Measurements from ENCODE around the gene RECQL5. TPM values are rescaled to one million over a fixed set of nuclear protein-coding genes. Genes with fewer than 3 reads are reported as not detected.
A peak's percentile ranks its signal among the peaks of the same experiment; 100 is the strongest.

RECQL5 gene
- total and polyA plus RNA-seq, 12 donors = 11.2 to 188 (median 32.9) TPM

- no peak for DNase-seq
- Histone ChIP-seq H3K4me1 (replicated peaks in 1 of 2) (peaks cover 0 to 10% of the 10 kb centered on the region in 2 donors), H3K27me3 (no peaks in the 10 kb centered on the region), H3K4me3 (no peak overlapping the region), H3K36me3 (replicated peaks in 1 of 2) (peaks cover 0 to 68% of the 10 kb centered on the region in 2 donors), H3K9me3 (replicated peaks in 1 of 3) (no peaks in the 10 kb centered on the region), H3K27ac (peak overlapping the region in 2 of 5 donors; percentile 45 to 59)
- no peak for TF ChIP-seq CTCF (IDR thresholded peaks at IDR 0.05)
- TF ChIP-seq POLR2A (IDR thresholded peaks at IDR 0.05) = no peak
- intact Hi-C loops (cut with DNase I) = no loop called here
- WGBS, 4 donors = 83 to 96% (median 88%) methylated on average over 6 to 10 of the region's 10 CpGs
Measured at GRCh38 chr17:75701288-75701687, 34.3 kb upstream of the RECQL5 start.

GRCh38 chr17:75698659-75699058, 31.7 kb upstream of the RECQL5 start:
- TF ChIP-seq CTCF (IDR thresholded peaks at IDR 0.05) = no peak
- no peak for TF ChIP-seq POLR2A (IDR thresholded peaks at IDR 0.05)
- Histone ChIP-seq H3K4me1 (replicated peaks in 1 of 2) (peaks cover 0 to 22% of the 10 kb centered on the region in 2 donors), H3K27ac (peak overlapping the region in 2 of 5 donors; percentile 31 to 65), H3K36me3 (replicated peaks in 1 of 2) (peaks cover 0 to 42% of the 10 kb centered on the region in 2 donors), H3K4me3 (no peak overlapping the region), H3K27me3 (no peaks in the 10 kb centered on the region), H3K9me3 (replicated peaks in 1 of 3) (no peaks in the 10 kb centered on the region)
- WGBS, 4 donors = 94 to 100% (median 97%) methylated on average over 3 of the region's 3 CpGs
- DNase-seq = no peak
- intact Hi-C loops (cut with DNase I) = no loop called here

DNA sequence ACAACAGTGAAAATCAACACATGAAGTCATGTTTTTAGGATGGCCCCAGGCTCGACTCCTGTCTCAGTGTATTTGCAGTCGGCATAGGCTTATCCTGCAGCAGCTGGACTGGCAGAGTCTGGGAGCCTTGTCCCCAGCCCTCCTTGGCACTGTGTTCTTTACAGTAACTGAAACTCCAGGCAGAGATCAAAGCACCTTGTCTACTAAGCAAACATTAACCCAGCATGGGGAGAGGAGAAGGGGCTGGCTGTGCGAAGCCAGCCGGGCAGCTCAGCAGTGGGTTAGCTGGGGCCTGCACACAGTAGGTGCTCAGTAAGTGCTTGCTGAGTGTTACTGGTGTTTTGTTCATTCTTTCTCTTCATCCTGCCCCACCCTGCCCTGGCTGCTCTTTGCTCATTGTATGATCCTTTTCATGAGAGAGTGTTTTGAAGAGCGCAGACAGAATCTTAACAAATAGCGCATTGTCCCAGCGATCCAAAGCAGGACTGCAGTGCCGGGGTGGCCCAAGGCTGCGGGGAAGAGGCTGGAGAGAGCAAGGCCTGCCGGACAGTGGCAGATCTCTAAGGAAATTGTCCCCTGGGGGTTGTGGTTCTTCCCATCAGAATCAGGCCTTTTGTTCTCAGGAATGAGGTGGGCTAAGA, 30.8 kb upstream of the RECQL5 start:
- Histone ChIP-seq H3K4me3 (no peak overlapping the region), H3K4me1 (replicated peaks in 1 of 2) (peaks cover 0 to 29% of the 10 kb centered on the region in 2 donors), H3K27ac (peak overlapping the region in 2 of 5 donors; percentile 38 to 65), H3K36me3 (replicated peaks in 1 of 2) (peaks cover 0 to 33% of the 10 kb centered on the region in 2 donors), H3K27me3 (no peaks in the 10 kb centered on the region), H3K9me3 (replicated peaks in 1 of 3) (no peaks in the 10 kb centered on the region)
- intact Hi-C loops (cut with DNase I) = no loop called here
- no peak for DNase-seq
- 83 to 87% (median 85%) methylated on average over 9 to 10 of the region's 10 CpGs for WGBS, 4 donors
- no peak for TF ChIP-seq CTCF (IDR thresholded peaks at IDR 0.05)

- no peaks in the 10 kb centered on the region for H3K27me3 ChIP-seq
- H3K4me1 ChIP-seq (replicated peaks in 1 of 2) = peaks cover 0 to 30% of the 10 kb centered on the region in 2 donors
- 88 to 98% (median 91%) methylated on average over 11 to 12 of the region's 12 CpGs for WGBS, 4 donors
- intact Hi-C loops (cut with DNase I) = no loop called here
- peak overlapping the region in 1 of 5 donors; percentile 10 for H3K27ac ChIP-seq
- no peak for DNase-seq
- H3K36me3 ChIP-seq (replicated peaks in 1 of 2) = peaks cover 0 to 14% of the 10 kb centered on the region in 2 donors
- no peak overlapping the region for H3K4me3 ChIP-seq
- TF ChIP-seq CTCF (IDR thresholded peaks at IDR 0.05) = no peak
- no peak for TF ChIP-seq POLR2A (IDR thresholded peaks at IDR 0.05)
- H3K9me3 ChIP-seq (replicated peaks in 1 of 3) = no peaks in the 10 kb centered on the region
Measured at GRCh38 chr17:75695830-75696271, 28.9 kb upstream of the RECQL5 start.
